ENCODE measurements around the gene GATAD2B.
"Not testable (repeated sequence)": the region's sequence is repeated elsewhere in the genome, so short reads cannot be mapped to it uniquely, and the experiment has no call there.

GATAD2B gene

GRCh38 chr1:153929981-153930948 lies 7.5 kb upstream of the GATAD2B start:
- no peak for DNase-seq (ENCODE audit: low spot score)

DNA sequence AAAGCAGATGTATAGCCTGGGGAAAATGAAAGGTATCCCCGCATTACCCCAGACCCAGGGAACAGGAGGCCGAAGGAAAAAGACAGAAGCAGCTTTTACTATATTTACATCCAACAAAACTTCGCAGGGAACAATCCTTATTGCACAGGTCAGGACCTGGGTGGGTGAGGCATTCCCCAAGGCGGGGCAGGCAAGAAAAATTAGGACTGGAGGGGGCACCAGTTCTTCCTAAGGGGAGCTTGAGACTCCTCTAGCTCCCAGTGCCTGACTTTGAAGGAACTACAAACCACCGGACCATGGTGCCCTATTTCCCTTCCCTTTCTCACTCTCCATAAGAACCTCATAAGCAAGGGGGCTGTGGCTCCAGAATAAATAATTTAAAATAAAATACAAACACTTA lies 6.7 kb upstream of the GATAD2B start:
- DNase-seq (ENCODE audit: low spot score), result no peak

DNA sequence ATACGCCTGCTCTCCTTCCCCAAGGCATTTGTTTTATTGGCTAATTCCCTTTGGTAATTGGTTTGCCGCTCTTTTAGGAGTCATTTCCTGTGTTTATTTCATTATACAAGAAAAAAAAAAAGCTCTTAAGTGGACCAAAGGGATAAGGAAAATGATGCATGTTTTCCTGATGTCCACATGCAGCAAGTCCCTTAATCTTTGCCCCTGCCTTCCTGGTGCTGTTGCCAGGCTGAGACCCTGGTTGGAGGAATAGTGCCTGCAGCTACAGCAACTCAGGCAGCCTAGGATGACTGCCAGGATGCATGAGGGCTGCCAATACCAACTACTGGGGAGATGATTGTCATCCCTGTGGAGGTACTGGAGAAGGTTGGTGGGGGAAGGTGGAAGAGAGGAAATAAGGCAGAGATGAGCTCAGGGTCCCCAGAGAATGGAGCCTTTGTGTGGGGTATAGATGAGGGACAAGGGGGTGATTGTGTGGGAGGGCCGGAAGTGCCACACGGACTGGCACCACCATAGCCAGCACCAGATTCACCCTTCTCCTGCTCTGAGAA lies 6.1 kb upstream of the GATAD2B start:
- no peak for DNase-seq (ENCODE audit: low spot score)

DNA sequence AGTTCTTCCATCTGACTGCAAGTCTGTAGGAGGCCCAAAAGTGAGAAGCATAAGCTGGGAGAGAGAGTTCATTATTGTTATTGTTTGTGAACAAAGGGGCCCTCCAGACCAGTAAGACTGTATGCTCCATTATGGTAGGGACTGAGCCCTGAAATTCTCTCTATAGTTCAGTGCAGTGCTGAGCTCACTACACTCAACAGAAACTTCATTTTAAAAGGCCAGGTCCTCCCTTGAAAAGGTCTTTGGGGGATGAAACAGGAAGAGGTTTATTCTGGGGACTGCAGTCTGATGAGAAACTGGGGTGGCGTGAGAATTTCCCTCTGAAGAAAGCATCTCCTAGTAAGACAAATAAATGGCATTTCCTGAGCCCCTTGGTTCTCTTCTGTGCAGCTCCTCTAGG lies 5.5 kb upstream of the GATAD2B start:
- DNase-seq (ENCODE audit: low spot score), result no peak

GRCh38 chr1:153926405-153926804 lies 3.6 kb upstream of the GATAD2B start:
- no peak for DNase-seq (ENCODE audit: low spot score)

GRCh38 chr1:153922076-153922971 lies 448 bp downstream of the GATAD2B start:
- DNase-seq (ENCODE audit: low spot score), result peak; percentile 86

DNA sequence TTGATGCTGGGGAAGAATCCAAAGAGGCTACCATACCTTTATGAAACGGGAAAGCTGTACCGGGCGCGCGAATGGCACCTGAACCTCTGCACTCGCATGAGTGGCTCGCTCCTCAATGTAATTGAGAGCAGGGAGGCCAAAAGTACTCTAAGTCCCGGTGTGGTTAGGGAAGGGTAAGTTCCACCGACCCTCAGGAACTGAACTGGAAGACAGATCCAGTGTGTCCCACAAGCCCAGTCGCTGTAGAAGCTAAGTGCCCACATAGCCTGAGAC lies 1.0 kb downstream of the GATAD2B start:
- peak; percentile 41 for DNase-seq (ENCODE audit: low spot score)

DNA sequence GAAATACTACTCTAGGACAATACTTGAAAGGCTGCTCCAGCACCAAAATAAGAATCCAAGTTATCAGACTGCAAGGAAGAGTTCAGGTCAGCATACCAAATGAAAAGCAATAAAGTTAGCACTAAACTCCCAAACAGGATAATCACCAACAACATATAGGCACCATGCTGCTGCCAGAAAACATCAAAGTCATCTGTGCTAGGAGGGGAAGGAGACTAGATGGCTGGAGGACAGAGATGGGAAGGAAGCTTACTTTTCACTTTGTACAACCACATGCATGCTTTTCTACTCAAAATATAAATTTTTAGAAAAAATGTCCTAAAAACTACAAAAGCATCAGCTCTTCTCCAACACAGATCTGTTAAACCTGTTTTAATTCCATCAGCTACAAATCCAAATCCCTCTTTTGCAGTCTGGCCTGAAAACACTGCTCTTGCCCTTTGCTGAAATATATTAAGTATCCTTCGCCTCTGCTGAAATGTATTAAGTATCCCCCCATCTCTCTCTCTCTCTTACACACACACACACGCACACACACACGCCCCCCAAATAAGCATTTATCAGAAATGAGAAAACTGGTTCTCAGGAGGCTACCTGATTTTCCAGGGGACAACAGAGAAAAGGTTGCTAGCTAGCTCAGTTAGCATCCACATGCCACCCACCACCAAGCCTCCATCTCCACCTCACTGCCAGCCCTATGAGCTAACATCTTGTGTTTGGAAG lies 1.5 kb downstream of the GATAD2B start:
- DNase-seq (ENCODE audit: low spot score), result no peak

GRCh38 chr1:153919876-153920852 lies 2.6 kb downstream of the GATAD2B start:
- DNase-seq (ENCODE audit: low spot score), result no peak

DNA sequence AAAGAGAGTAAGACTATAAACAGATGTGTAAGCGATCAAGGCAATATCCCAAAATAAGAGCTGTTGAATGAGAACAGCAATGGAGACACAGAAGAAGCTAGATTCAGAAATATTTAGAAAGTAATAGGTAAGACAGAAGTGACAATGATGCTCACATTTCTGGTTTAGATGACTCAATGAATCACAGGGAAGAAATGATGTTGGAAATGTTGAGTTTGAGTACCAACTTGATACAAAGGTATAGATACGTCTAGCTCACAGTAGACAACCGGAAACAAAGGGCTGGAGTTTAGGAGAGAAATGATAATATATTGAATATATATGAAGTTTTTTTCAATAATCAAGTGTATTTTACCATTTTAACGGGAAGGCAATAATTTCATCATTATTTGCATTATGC lies 6.5 kb downstream of the GATAD2B start:
- no peak for DNase-seq (ENCODE audit: low spot score)

DNA sequence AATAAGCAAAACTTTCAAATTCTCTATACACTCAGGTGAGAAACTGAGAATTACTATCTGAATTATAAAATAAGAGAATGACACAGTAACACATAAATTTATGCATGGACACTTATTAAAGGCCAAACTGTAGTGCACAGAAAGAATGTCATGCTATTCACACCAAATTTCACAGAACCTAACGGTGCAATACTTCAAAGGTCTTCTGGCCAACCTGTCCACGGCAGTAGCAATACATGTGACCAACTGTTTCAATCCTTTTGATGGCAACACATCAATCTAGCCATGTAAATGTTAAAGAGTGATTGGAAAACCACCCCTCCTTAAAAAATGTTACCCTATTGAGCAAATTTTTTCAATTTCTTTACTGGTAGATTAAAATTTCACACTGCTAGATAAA lies 10.4 kb downstream of the GATAD2B start:
- DNase-seq (ENCODE audit: low spot score), result no peak

- DNase-seq (ENCODE audit: low spot score), result not testable (repeated sequence)
These were observed 12.2 kb downstream of the GATAD2B start for GRCh38 chr1:153910560-153910959.

DNA sequence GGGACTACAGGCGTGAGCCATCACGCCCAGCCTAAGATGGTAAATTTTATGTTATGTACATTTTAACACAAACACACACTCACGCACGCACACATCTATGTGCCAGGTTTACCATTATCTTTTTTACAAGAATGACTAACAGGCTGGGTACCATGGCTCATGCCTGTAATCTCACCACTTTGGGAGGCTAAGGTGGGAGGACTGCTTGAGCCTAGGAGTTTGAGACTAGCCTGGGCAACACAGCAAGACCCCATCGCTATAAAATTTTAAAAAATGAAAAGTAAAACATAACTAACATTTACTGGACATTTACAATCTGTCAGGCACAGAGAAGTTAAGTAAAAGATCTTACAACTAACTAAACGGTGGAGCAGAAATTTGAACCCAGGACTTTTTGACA lies 14.7 kb downstream of the GATAD2B start:
- no peak for DNase-seq (ENCODE audit: low spot score)

DNA sequence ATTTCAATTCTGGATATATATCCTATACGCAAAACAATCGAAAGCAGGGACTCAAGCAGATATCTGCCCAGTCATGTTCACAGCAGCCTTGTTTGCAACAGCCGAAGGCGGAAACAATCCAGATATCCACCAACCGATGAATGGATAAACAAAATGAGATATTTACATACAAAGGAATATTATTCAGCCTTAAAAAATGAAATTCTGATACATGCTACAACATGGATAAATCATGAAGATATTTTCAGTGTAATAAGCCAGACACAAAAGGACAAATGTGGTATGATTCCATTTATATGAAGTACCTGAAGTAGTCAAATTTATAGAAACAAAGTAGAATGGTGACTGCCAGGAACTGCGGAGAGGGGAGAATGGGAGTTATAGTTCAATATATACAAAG lies 15.6 kb downstream of the GATAD2B start:
- no peak for DNase-seq (ENCODE audit: low spot score)

- DNase-seq (ENCODE audit: low spot score), result no peak
These were observed 16.4 kb downstream of the GATAD2B start for GRCh38 chr1:153906396-153906795.

DNA sequence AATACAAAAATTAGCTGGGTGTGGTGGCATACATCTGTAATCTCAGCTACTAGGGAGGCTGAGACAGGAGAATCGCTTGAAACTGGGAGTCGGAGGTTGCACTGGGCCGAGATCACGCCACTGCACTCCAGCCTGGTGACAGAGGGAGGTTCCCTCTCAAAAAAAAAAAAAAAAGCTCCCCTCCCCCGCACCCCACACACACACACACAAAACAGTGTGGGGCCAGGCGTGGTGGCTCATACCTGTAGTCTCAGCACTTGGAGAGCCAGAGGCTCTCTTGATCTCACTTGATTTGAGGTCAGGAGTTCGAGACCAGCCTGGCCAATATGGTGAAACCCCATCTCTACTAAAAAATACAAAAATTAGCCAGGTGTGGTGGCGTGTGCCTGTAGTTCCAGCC lies 16.9 kb downstream of the GATAD2B start:
- not testable (repeated sequence) for DNase-seq (ENCODE audit: low spot score)

DNA sequence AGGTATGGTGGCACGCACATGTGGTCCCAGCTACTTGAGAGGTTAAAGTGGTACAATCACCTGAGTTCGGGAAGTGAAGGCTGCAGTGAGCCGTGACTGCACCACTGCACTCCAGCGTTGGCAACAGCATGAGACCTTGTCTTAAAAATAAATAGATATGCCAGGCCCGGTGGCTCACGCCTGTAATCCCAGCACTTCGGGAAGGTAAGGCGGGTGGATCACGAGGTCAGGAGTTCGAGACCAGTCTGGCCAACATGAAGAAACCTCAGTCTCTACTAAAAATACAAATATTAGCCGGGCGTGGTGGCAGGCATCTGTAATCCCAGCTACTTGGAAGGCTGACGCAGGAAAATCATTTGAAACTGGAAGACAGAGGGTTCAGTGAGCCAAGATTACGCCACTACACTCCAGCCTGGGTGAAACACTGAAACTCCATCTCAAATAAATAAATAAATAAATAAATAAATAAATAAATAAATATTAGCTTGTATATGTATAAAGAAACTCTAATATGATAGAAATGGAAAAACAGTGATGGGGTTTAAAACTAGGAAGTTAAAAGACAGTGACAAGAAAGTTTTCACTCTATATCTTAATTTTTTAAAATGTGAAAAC lies 18.8 kb downstream of the GATAD2B start:
- no peak for DNase-seq (ENCODE audit: low spot score)

DNA sequence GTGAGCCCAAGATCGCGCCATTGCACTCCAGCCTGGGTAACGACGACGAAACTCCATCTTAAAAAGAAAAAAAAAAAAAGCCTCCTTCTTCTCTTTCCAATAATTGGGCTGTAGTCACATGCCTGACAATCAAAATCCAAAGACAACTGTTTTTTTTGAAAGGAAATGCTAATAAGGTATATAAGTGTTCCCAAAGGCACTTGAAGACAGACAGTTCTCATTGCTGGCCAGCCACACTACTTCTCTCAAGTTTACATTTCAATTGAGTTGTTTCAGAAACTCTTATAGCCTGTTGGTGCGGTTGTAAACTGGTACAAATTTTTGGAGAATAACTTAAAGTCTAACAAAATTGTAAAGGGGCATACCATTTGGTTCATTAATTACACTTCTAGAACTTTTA lies 23.3 kb downstream of the GATAD2B start:
- no peak for DNase-seq (ENCODE audit: low spot score)

- not testable (repeated sequence) for DNase-seq (ENCODE audit: low spot score)
These were observed 26.9 kb downstream of the GATAD2B start for GRCh38 chr1:153895866-153896265.

DNA sequence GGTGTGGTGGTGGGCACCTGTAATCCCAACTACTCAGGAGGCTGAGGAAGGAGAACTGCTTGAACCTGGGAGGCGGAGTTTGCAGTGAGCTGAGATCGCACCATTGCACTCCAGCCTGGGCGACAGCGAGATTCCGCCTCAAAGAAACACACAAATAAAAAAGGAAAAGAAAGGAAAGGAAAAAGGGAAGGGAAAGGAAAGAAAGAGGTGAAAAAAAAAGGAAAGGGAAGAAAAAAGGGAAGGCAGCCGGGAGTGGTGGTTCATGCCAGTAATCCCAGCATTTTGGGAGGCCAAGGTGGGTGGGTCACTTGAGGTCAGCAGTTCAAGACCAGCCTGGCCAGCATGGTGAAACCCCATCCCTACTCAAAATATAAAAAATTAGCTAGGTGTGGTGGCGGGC lies 31.7 kb downstream of the GATAD2B start:
- DNase-seq (ENCODE audit: low spot score), result not testable (repeated sequence)
